GM06990 (cell line): Measurements from ENCODE around the gene RHOB.

Source experiments
- DNase-seq: peaks from one replicate; pipeline ENCODE4 v3.0.0-alpha.2; 2011; ENCODE audit not compliant: insufficient read length; ENCODE audit errors: extremely low read depth
- H3K27me3 ChIP-seq: replicated peaks from 2 replicates; pipeline ENCODE4 v1.6.0; 2011; ENCODE audit warnings: low read length; ENCODE audit not compliant: control insufficient read depth, insufficient read depth
- H3K36me3 ChIP-seq: 2 replicates; pipeline ENCODE4 v1.5.1; 2011; ENCODE audit warnings: low read length; ENCODE audit not compliant: control insufficient read depth, insufficient read depth
- H3K4me3 ChIP-seq: replicated peaks from 2 replicates; pipeline ENCODE4 v1.5.1; 2011; ENCODE audit warnings: low read depth, mild to moderate bottlenecking, control low read depth, low read length
- TF ChIP-seq, protein P1 (sequence below): IDR thresholded peaks from 2 replicates; pipeline ENCODE4 v1.5.1; 2011; ENCODE audit warnings: low read length, control low read depth, mild to moderate bottlenecking, inconsistent platforms; ENCODE audit not compliant: insufficient read depth, poor library complexity, severe bottlenecking

The RHOB gene

GRCh38 chr2:20486571-20486970 is 39.7 kb downstream of the RHOB start:
- DNase-seq = no peak
- no peaks in the 10 kb centered on the region for H3K27me3 ChIP-seq
- TF ChIP-seq, protein P1, sequence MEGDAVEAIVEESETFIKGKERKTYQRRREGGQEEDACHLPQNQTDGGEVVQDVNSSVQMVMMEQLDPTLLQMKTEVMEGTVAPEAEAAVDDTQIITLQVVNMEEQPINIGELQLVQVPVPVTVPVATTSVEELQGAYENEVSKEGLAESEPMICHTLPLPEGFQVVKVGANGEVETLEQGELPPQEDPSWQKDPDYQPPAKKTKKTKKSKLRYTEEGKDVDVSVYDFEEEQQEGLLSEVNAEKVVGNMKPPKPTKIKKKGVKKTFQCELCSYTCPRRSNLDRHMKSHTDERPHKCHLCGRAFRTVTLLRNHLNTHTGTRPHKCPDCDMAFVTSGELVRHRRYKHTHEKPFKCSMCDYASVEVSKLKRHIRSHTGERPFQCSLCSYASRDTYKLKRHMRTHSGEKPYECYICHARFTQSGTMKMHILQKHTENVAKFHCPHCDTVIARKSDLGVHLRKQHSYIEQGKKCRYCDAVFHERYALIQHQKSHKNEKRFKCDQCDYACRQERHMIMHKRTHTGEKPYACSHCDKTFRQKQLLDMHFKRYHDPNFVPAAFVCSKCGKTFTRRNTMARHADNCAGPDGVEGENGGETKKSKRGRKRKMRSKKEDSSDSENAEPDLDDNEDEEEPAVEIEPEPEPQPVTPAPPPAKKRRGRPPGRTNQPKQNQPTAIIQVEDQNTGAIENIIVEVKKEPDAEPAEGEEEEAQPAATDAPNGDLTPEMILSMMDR = no peak
- H3K4me3 ChIP-seq = no peak overlapping the region
- H3K36me3 ChIP-seq = no peaks in the 10 kb centered on the region

GRCh38 chr2:20487030-20487391 is 40.1 kb downstream of the RHOB start:
- TF ChIP-seq, protein P1 = no peak
- no peaks in the 10 kb centered on the region for H3K36me3 ChIP-seq
- H3K4me3 ChIP-seq = no peak overlapping the region
- no peaks in the 10 kb centered on the region for H3K27me3 ChIP-seq
- DNase-seq = no peak

DNA sequence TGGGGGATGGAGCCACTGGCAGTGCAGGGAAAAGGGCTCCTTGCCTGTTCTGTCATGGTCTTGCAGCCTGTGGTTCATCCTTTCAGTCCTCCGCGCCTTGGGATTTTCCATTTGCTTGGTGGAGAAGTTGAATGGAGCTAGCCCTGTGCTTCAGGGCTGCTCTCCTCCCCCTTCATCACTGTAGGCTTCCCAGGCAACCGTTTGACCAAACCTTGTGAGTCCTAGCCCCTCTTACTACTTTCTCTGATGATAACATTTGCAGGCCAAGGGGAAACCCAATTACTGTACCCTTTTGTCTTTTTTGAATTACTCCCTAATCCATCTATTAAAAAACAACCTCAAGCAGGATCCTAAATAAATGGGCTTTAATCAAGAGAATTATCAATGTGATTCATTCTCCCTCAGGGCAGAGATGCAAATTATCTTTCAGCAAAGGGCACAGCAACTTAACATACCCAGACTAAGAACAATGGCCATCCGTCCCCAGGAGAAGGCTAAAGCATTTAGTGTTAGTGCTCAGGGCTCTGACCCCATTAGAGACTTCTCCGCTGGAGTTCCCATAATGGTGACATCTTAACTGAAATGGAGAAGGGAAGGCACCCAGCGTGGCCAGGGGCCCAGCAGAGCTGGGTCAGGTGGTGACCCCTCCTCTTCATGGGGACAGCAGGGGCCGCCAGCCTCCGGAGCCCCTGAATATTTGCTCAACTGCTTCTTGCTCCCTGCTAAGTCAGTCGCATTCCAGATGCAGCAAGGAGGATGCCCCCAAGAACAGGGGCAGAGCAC is 40.7 kb downstream of the RHOB start:
- no peak overlapping the region for H3K4me3 ChIP-seq
- no peak for DNase-seq

GRCh38 chr2:20488201-20488641 is 41.3 kb downstream of the RHOB start:
- no peaks in the 10 kb centered on the region for H3K27me3 ChIP-seq
- H3K36me3 ChIP-seq = no peaks in the 10 kb centered on the region
- TF ChIP-seq, protein P1 = no peak
- no peak for DNase-seq
- no peak overlapping the region for H3K4me3 ChIP-seq

More for the DNA sequence above, 40.7 kb downstream of the RHOB start:
- Histone ChIP-seq H3K27me3 (no peaks in the 10 kb centered on the region), H3K36me3 (no peaks in the 10 kb centered on the region)
- TF ChIP-seq, protein P1 = no peak

DNA sequence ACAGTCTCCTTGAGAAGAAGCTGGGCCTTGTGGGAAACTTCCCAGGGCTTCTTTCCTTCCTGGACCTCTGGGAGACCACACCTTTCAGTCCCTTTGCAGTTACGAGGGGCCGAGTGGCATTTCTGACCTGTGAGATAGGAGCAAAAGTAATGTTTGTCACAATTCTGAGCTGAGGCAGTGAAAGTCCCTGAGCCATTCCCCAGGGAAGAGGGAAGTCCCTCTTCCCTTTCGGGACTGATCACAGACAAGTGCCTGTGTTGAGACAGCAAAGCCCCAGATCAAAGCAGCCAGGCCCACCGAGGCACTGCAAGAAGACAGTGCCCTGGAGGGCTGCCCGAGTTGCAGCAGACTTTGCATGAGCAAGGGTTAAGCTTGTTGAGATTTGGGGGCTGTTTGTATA is 41.9 kb downstream of the RHOB start:
- TF ChIP-seq, protein P1 = no peak
- H3K4me3 ChIP-seq = no peak overlapping the region
- H3K27me3 ChIP-seq = no peaks in the 10 kb centered on the region
- no peak for DNase-seq
- no peaks in the 10 kb centered on the region for H3K36me3 ChIP-seq
